Measurements from ENCODE around the gene PNPLA6.
A peak's percentile ranks its signal among the peaks of the same experiment; 100 is the strongest.
"Not testable (repeated sequence)": the region's sequence is repeated elsewhere in the genome, so short reads cannot be mapped to it uniquely, and the experiment has no call there.

PNPLA6 gene

GRCh38 chr19:7533925-7534480, 1.5 kb upstream of the PNPLA6 start:
- DNase-seq = peak; percentile 92

- DNase-seq = peak; percentile 71
These were observed 928 bp upstream of the PNPLA6 start for GRCh38 chr19:7534531-7535046.

- no peak for DNase-seq
These were observed 630 bp downstream of the PNPLA6 start for GRCh38 chr19:7535998-7536695.

DNA sequence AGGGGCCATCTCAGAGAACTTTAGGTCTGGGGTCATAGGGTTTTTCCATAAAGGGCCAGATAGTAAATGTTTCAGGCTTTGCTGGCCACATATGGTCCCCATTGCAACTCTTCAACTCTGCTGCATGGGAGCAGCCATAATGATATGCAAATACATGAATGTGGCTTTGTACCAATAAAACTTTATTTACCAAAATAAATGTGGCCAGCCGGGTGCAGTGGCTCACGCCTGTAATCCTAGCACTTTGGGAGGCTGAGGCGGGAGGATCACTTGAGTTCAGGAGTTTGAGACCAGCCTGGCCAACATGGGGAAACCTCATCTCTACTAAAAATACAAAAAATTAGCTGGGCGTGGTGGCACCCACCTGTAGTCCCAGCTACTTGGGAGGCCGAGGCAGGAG, 3.5 kb downstream of the PNPLA6 start:
- not testable (repeated sequence) for DNase-seq

DNA sequence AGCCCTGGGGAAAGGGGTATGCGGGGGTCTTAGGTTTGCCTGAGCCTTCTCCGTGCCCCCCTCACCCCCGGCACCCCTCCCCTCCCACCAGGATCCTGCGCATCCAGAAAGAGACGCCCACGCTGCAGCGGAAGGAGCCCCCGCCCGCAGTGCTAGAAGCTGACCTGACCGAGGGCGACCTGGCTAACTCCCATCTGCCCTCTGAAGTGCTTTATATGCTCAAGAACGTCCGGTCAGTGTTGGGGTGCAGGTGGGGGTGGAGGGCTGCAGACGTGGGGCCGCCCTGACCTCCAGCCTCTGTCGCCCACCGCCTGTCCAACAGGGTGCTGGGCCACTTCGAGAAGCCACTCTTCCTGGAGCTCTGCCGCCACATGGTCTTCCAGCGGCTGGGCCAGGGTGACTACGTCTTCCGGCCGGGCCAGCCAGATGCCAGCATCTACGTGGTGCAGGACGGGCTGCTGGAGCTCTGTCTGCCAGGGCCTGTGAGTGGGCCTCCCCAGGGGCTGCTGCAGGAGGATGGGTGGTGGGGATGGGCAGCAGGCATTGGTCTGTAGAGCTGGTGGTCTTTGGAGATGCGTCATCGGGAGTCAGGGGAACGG, 4.4 kb downstream of the PNPLA6 start:
- no peak for DNase-seq

DNA sequence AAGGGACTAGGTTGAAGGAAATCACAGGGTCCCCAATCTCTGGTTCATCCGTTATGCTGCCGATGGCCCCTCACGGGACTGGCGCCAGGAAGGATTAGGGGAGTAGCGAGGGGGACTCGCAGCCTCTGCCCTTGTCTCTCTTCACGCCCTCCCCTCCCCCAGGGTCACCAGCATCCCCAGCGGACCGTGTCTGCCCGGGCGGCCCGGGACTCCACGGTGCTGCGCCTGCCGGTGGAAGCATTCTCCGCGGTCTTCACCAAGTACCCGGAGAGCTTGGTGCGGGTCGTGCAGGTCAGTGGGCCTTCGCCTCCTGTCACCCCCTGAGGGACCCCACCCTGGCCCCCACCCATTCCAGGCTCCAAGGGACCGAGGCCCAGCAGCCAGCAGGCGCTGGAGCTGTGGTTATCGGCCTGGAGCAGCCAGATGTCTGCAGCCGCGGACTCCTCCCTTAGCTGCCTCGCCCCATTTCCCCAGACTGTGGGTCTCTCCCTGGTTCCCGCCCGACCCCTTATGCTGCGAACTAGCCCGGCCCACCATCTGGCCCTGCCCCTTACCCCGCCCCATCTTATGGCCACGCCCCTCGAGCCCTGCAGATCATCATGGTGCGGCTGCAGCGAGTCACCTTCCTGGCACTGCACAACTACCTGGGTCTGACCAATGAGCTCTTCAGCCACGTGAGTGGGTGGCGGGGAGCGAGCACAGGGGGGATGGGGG, 5.4 kb downstream of the PNPLA6 start:
- no peak for DNase-seq

DNA sequence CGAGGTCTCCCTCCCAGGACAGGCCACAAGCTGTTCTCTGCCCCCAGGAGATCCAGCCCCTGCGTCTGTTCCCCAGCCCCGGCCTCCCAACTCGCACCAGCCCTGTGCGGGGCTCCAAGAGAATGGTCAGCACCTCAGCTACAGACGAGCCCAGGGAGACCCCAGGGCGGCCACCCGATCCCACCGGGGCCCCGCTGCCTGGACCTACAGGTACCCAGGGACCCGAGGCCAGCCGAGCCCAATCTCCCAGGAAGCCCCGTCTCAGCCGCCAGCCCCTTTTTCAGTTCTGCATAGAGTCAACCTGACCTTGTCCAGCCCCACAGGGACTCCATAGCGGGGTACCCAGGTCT, 5.9 kb downstream of the PNPLA6 start:
- DNase-seq = no peak

GRCh38 chr19:7541828-7542443, 6.4 kb downstream of the PNPLA6 start:
- no peak for DNase-seq

DNA sequence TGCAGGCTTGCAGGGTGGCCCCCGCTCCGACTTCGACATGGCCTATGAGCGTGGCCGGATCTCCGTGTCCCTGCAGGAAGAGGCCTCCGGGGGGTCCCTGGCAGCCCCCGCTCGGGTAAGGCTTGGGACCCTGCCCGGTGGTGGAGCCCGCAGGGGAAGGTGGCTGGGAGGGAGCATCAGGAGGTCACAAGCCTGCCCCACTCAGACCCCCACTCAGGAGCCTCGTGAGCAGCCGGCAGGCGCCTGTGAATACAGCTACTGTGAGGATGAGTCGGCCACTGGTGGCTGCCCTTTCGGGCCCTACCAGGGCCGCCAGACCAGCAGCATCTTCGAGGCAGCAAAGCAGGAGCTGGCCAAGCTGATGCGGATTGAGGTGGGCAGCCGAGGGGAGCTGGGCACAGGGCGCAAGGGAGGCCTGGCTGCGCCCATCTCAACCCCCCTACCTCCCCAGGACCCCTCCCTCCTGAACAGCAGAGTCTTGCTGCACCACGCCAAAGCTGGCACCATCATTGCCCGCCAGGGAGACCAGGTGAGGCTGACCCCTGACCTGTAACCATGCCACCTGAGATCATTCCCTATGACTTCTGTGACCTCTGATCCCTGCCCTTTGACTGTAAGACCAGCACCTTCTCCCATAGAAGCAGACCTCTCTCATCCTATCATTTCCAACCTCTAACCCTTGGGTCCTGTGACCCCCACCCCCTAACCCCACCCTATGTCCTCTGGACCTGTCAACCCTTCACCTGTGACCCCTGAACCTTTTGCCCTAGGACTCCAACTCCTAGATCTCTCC, 7.2 kb downstream of the PNPLA6 start:
- no peak for DNase-seq

DNA sequence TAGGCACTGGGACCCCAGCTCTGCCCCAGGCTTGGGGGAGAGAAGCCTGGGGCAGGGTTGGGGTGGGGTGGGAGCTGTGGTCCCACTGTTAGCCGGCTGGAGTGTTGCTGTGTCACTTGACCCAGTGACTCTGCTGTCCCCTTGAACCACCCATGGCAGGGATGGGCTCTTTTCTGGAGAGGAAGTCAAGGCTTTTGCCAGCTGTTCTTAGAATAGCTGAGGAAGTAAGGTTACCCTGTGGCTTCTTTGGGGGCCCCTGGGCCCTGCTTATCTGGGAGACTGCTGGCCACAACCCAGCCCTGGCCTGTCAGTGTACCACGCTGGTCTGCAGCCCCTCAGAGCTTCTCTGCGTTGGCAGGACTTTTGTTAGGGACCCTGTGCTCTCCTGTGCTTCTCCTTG, 9.1 kb downstream of the PNPLA6 start:
- no peak for DNase-seq

DNA sequence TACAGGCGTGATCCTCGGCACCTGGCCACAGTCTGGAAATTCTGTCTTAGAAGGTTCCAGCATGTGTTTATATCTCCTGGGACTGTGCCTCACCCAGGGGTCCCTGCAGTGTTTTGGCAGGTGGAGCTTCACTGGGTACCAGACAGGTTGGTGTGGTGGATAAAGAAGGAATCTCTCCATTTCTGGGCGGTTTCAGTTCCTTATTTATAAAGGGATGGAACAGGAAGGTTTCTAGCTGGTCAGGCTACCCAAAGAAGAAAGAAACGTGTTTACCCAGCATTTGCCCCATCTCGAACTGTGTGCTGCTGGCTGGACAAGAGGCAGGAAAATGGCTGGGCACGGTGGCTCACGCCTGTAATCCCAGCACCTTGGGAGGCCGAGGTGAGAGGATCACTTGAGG, 9.8 kb downstream of the PNPLA6 start:
- peak; percentile 4 for DNase-seq

GRCh38 chr19:7545904-7546303, 10.4 kb downstream of the PNPLA6 start:
- DNase-seq = no peak

DNA sequence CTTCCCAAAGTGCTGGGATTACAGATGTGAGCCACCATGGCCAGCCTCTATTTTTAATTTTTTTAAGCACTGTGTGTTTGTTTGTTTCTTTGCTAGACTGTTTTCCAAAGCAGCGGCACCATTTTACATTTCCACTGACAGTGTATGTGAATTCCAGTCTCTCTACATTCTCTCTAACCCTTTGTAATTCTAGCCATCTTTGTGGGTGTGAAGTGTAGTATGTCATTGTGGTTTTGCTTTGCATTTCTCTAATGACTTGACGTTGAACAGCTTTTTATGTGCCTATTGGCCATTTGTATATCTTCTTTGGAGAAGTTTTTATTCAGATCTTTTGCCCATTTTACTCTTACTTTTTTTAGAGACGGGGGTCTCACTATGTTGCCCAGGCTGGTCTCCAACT, 11.6 kb downstream of the PNPLA6 start:
- DNase-seq = no peak

- no peak for DNase-seq
These were observed 14.1 kb downstream of the PNPLA6 start for GRCh38 chr19:7549429-7550148.

GRCh38 chr19:7550169-7550770, 14.8 kb downstream of the PNPLA6 start:
- DNase-seq = no peak

- DNase-seq = peak; percentile 65
These were observed 15.7 kb downstream of the PNPLA6 start for GRCh38 chr19:7550987-7551761.

DNA sequence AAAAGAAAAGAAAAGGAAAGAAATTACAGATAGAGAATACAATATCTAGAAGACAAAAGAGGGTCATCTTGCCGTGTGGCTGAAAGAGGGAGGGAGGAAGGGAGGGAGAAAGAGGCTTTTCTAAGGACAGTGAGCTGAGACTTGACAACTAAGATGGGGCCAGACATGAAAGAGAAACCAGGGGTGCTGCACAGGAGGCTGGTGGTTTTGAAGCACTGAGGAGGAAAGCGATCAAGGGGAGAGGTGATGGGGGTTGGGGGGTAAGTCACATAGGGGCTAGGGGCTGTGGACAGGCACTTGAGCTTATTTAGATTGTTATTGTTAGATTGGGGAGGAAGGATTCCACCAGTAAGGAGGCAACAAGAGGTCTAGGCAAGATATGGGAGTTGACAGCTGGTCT, 17.3 kb downstream of the PNPLA6 start:
- DNase-seq = no peak

- no peak for DNase-seq
These were observed 19.0 kb downstream of the PNPLA6 start for GRCh38 chr19:7554565-7554964.

DNA sequence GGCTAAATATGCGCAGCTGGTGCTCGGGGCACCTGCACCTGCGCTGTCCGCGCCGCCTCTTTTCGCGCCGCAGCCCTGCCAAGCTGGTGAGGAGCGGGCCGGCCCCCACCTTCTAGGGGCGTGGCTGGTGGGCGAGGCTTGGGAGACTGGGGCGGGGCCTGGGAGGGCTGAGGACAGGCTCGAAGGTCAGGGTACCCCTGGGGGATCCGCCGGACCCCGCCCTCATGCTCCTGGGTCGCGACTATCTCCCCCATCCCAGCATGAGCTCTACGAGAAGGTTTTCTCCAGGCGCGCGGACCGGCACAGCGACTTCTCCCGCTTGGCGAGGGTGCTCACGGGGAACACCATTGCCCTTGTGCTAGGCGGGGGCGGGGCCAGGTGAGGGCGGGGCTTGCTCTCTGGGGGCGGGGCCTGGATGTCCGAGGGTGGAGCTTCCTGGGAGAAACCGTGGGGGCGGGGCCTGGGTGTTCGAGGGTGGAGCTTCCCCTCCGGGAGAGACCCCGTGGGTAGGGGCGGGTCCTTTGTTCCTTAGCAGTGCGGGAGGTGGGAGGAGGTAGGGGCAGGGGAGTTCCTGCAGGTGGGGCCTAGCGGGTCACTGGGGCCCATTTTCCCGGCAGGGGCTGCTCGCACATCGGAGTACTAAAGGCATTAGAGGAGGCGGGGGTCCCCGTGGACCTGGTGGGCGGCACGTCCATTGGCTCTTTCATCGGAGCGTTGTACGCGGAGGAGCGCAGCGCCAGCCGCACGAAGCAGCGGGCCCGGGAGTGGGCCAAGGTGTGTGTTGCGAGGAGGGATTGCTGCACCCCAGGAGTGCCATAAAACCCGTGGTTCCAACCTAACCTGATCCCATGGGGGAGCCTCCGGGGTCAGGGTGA, 19.7 kb downstream of the PNPLA6 start:
- DNase-seq = no peak
